ENCODE results near the gene ERC1.

- TF ChIP-seq, protein P1, sequence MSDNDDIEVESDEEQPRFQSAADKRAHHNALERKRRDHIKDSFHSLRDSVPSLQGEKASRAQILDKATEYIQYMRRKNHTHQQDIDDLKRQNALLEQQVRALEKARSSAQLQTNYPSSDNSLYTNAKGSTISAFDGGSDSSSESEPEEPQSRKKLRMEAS (IDR thresholded peaks at IDR 0.05) = no peak
- TF ChIP-seq, protein P2, sequence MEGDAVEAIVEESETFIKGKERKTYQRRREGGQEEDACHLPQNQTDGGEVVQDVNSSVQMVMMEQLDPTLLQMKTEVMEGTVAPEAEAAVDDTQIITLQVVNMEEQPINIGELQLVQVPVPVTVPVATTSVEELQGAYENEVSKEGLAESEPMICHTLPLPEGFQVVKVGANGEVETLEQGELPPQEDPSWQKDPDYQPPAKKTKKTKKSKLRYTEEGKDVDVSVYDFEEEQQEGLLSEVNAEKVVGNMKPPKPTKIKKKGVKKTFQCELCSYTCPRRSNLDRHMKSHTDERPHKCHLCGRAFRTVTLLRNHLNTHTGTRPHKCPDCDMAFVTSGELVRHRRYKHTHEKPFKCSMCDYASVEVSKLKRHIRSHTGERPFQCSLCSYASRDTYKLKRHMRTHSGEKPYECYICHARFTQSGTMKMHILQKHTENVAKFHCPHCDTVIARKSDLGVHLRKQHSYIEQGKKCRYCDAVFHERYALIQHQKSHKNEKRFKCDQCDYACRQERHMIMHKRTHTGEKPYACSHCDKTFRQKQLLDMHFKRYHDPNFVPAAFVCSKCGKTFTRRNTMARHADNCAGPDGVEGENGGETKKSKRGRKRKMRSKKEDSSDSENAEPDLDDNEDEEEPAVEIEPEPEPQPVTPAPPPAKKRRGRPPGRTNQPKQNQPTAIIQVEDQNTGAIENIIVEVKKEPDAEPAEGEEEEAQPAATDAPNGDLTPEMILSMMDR (IDR thresholded peaks at IDR 0.05) = no peak
- TF ChIP-seq RCOR1 (IDR thresholded peaks at IDR 0.05; ENCODE audit: low read depth, low read length) = no peak
- no peak for TF ChIP-seq KDM1A (IDR thresholded peaks at IDR 0.05; ENCODE audit: low read depth)
- TF ChIP-seq POLR2A (IDR thresholded peaks at IDR 0.05; ENCODE audit: low read length) = no peak
- TF ChIP-seq SMC3 (IDR thresholded peaks at IDR 0.05) = no peak
- TF ChIP-seq, protein P3, sequence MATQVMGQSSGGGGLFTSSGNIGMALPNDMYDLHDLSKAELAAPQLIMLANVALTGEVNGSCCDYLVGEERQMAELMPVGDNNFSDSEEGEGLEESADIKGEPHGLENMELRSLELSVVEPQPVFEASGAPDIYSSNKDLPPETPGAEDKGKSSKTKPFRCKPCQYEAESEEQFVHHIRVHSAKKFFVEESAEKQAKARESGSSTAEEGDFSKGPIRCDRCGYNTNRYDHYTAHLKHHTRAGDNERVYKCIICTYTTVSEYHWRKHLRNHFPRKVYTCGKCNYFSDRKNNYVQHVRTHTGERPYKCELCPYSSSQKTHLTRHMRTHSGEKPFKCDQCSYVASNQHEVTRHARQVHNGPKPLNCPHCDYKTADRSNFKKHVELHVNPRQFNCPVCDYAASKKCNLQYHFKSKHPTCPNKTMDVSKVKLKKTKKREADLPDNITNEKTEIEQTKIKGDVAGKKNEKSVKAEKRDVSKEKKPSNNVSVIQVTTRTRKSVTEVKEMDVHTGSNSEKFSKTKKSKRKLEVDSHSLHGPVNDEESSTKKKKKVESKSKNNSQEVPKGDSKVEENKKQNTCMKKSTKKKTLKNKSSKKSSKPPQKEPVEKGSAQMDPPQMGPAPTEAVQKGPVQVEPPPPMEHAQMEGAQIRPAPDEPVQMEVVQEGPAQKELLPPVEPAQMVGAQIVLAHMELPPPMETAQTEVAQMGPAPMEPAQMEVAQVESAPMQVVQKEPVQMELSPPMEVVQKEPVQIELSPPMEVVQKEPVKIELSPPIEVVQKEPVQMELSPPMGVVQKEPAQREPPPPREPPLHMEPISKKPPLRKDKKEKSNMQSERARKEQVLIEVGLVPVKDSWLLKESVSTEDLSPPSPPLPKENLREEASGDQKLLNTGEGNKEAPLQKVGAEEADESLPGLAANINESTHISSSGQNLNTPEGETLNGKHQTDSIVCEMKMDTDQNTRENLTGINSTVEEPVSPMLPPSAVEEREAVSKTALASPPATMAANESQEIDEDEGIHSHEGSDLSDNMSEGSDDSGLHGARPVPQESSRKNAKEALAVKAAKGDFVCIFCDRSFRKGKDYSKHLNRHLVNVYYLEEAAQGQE (IDR thresholded peaks at IDR 0.05) = no peak
Observed at GRCh38 chr12:1353451-1353850, 362.4 kb downstream of the ERC1 start.
